GM18511 (cell line): ENCODE measurements around the gene DOC2B.
"Not testable (repeated sequence)": the region's sequence is repeated elsewhere in the genome, so short reads cannot be mapped to it uniquely, and the experiment has no call there.

Source experiments
- ATAC-seq: cut with Tn5 transposase; IDR thresholded peaks from one replicate; pipeline ENCODE4 v1.9.1; 2021; ENCODE audit warnings: mild to moderate bottlenecking, moderate library complexity; ENCODE audit not compliant: unreplicated experiment

Gene DOC2B

GRCh38 chr17:193426-193810, 12.0 kb upstream of the DOC2B start:
- no peak for ATAC-seq

DNA sequence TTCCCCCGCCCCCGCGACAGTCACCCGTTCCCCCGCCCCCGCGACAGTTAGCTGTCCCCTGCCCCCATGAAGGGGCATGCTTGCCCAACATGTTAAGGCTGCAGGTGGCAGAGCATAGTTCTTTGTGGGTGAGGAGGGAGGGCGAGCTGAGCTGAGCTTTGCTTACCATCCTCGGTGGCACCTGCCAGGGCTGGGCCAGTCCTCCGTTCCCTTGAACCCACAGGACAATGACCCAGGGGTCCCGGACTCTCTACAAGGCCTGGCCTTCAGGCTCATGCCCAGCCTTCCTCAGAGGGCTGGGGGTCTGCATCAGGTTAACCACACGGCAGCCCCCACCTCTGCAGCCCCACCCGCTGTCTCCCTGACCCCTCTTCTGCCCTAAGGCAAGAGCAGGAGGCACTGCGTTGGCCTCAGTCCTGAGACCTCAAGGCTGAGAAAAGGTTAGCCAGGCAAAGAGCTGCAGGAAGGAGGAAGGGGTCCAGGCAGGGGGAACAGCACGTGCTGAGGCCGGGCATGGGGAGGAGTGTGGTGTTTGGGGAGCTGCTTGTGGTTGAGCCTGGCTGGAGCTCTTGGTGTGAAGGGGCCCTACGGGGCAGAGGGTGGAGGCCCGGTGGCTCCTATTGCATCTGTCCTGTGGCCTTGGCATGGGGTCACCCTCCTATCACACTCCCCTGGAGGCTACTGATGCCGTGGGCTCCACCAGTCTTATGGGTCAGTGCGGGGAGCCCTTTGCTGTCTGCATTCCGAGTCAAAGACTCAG, 11.4 kb upstream of the DOC2B start:
- no peak for ATAC-seq

DNA sequence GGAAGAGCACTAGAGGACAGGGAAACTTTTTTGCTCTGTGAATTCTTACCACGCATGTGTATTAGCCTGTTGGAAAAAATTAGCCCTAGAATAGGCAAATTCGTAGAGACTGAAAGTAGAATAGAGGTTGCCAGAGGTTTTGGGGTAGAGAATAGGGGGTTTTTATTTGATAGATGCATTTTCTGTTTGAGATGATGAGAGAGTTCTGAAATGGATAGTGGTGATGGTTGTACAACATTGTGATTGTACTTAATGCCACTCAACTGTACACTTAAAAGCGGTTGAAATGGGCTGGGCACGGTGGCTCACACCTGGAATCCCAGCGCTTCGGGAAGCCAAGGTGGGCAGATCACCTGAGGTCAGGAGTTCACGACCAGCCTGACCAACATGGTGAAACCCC, 8.0 kb upstream of the DOC2B start:
- ATAC-seq = no peak

- ATAC-seq = no peak
Measured at GRCh38 chr17:187130-187529, 5.7 kb upstream of the DOC2B start.

DNA sequence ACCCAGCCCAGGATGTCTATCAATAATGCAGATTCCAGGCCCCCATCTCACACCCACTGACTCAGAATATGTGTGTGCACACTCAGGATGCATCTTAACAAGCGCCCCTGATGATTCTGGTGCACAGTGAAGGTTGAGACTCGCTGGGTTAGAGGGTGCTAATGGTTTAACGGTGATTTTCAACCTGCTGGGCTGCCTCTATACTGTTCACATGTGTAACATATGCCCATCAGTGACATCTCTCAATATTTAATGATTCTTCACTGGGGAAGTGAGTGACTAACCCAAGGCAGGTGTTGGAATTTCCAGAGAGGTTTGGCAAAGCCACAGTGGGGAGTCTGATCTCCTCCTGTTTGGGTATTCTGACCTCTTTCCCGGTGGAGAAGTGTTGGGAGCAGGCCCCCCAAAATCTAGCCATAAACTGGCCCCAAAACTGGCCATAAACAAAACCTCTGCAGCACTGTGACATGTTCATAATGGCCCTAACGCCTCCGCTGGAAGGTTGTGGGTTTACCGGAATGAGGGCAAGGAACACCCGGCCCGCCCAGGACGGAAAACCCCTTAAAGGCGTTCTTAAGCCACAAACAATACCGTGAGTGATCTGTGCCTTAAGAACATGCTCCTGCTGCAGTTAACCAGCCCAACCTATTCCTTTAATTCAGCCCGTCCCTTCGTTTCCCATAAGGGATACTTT, 4.1 kb upstream of the DOC2B start:
- no peak for ATAC-seq

DNA sequence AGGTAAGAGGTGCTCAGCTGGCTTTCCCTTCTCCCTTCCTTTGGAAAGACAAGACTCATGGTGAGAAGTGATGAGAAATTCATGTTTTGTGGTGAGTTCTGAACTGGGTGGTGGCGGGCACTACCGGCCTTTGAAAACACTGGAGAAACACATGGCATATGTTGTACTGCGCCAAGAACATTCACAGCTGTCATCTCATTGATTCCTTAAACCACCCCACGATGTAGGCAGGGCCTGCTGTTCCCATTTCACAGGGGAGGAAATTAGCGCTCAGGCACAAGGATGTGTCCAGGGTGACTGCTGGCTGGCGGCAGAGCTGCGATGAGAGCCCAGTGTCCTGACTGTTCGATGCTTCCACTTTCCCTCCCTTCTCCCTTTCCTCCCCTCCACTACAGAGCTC, 1.6 kb upstream of the DOC2B start:
- ATAC-seq = no peak

- ATAC-seq = no peak
Measured at GRCh38 chr17:182050-182751, 751 bp upstream of the DOC2B start.

- ATAC-seq = no peak
Measured at GRCh38 chr17:180381-181244, 837 bp downstream of the DOC2B start.

DNA sequence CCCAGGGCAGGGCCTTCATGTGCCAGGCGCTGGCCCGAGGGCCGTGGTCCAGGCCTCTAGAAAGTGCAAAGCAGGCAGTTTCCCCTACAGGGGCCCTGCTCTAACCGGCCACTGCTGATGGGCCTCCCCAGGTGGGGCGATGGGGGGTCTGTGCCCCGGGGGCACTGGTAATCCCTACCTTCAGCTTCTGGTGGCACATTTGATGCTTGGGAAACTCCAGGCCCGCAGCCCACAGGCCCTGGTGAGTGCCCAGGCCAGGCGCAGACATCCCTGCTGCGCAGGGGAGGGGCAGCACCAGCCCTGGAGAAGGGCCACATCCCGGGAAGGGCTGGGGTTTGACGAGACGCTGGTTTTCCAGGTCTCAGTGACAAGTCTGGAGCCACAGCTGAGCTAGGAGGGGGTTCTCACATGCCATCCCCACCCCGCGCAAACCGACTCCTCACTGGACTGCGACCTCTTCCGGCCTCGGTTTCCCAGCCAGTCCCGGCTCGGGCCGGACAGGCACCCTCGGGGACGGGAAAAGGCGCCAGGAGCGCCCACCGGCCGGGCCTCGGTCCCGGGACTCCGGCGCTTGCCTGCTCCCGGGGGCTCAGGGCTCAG, 1.6 kb downstream of the DOC2B start:
- ATAC-seq = no peak

- no peak for ATAC-seq
Measured at GRCh38 chr17:179066-179432, 2.4 kb downstream of the DOC2B start.

DNA sequence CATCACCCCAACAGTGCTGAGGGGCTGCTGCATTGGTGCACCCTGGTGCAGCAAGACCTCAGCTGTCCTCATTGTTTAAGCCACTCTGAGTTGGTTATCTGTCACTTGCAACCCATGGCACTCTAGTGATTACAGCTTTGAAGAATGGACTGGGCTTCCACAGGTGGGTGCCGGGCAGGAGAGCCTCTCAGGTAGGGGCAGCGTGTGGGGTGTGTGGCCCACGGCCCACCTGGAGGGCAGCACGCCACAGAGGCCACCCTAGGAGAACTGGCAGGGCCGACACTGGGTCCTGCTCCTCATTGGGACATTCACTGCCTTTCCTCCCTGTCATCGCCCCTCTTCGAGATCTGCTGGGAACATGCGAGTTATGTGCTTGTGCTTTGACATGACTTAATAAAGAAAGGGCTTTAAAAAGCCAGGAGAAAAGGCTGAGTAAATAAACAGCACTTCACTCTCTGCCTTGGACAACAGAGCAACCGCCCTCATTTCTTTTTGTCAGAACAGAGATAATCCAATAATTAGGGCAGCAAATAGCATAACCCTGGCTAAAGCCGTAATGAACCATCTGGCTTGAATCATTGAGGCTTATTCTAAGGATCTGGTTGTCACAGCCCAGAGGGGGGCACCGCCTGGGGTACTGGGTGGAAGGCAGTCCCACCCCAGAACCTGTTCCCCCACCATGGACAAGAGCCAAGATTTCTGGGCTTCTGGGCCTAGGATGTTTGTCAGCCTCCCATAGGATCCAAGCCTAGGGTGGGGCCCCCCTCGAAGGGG, 3.0 kb downstream of the DOC2B start:
- ATAC-seq = no peak

DNA sequence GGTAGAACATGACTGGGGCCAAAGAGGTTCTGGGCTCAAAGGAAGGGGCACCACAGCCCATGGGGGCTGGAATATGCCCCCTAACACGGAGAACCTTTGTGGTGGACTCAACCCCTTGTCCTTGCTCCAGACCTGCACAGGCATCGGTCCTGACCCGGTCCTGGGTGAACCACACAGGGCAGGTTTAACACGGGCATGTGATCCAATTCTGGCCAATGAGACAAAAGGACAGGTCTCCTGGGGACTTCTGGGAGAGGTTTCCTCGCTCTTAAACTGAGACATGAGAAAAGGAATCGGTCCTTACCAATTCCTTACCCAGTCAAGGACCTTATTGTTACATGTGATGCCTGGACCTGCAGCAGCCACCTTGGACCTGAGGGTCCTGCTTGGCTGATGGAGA, 3.7 kb downstream of the DOC2B start:
- ATAC-seq = no peak

GRCh38 chr17:177155-177554, 4.3 kb downstream of the DOC2B start:
- ATAC-seq = no peak

GRCh38 chr17:173166-173911, 8.1 kb downstream of the DOC2B start:
- ATAC-seq = no peak

GRCh38 chr17:172401-172800, 9.0 kb downstream of the DOC2B start:
- ATAC-seq = no peak

DNA sequence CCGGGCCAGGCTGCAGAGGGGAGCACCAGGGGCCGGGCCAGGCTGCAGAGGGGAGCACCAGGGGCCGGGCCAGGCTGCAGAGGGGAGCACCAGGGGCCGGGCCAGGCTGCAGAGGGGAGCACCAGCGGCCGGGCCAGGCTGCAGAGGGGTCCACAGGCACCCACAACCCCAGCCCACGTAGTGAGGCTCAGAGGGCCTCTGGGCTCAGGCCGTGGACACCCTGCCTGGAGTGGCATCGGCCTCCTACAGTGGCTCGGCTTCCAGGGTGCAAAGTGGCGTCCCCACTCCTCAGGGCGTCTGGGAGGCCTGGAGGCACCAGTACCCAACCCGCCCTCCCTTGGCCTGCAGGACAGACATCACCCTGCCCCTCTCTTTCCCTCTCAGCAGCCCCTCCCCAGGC, 9.6 kb downstream of the DOC2B start:
- ATAC-seq = no peak

DNA sequence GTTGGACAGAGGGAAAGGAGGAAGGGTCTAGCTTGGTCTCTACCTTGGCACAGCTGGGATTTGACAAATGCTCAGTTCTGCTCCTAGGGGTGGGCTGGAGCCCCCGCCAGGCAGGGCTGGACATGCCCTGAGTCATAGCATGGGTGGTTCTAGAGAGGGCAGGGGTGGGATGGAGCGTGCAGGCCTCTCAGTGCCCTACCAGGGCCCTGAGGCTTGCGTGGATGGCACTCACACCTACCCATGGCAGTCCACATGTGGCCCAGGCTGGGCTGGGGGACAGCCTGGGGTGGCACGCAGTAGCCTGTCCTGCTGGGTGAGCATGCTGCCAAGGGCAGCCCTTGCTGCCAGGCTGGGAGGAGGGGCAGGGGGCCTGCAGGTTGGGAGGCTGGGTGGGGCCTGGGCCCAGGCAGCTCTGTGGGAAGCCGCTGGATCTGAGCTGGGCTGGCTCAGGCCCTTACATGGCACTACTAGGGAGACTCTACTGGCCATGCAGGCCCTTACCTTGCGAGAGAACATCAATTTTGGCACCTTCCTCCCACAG, 11.2 kb downstream of the DOC2B start:
- ATAC-seq = no peak

GRCh38 chr17:168614-169013, 12.8 kb downstream of the DOC2B start:
- not testable (repeated sequence) for ATAC-seq

- no peak for ATAC-seq
Measured at GRCh38 chr17:165939-166338, 15.5 kb downstream of the DOC2B start.
